Measurements from ENCODE around the gene AFDN.

Gene AFDN

DNA sequence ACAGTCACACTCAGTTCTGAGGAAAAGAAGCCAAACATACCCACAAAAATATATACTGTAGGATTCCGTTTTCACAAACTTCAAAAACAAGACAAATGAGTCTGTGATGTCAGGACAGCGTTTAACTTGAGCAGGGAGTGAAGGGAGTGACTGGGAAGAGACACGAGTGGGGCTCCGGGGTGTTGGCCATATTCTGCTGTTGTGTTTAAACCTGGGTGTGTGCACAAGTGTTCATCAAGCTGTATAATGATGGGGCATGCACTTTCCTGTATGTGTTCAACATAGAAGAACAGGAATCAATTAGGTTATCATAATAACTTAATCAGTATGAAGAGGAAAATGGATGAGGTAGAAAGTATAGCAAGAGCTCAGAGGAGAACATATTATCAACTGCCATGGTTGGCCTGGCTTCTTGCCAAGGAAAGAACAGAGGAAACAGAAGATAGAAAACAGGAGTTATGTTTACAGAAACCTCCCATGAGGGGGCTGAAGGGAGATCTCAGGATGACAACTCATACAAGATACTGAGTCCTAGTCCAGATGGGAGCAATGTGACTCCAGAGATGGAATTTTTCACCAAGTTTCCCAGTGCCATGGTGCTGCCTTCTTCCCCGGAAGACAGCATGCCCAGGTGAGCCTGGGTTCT is 15.1 kb upstream of the AFDN start:
- no peaks in the 10 kb centered on the region for H3K36me3 ChIP-seq (replicated peaks; ENCODE audit: insufficient read depth, low read length)
- H3K27ac ChIP-seq (ENCODE audit: low read length): no peak overlapping the region
- no peaks in the 10 kb centered on the region for H3F3A ChIP-seq (ENCODE audit: insufficient read depth, low read length)
- H3K9me3 ChIP-seq (replicated peaks; ENCODE audit: insufficient read depth, low read length): no peaks in the 10 kb centered on the region
- H3K4me1 ChIP-seq (ENCODE audit: low read length): no peaks in the 10 kb centered on the region
- H3K4me3 ChIP-seq (ENCODE audit: low read length): no peak overlapping the region
- no peaks in the 10 kb centered on the region for H3K79me2 ChIP-seq (ENCODE audit: low read length)
- TF ChIP-seq, protein P1, sequence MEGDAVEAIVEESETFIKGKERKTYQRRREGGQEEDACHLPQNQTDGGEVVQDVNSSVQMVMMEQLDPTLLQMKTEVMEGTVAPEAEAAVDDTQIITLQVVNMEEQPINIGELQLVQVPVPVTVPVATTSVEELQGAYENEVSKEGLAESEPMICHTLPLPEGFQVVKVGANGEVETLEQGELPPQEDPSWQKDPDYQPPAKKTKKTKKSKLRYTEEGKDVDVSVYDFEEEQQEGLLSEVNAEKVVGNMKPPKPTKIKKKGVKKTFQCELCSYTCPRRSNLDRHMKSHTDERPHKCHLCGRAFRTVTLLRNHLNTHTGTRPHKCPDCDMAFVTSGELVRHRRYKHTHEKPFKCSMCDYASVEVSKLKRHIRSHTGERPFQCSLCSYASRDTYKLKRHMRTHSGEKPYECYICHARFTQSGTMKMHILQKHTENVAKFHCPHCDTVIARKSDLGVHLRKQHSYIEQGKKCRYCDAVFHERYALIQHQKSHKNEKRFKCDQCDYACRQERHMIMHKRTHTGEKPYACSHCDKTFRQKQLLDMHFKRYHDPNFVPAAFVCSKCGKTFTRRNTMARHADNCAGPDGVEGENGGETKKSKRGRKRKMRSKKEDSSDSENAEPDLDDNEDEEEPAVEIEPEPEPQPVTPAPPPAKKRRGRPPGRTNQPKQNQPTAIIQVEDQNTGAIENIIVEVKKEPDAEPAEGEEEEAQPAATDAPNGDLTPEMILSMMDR (IDR thresholded peaks at IDR 0.05; ENCODE audit: low read length): no peak
- no peak for TF ChIP-seq EZH2phosphoT487 (IDR thresholded peaks at IDR 0.05; ENCODE audit: low read length)
- no peak for TF ChIP-seq EZH2 (optimal IDR thresholded peaks at IDR 0.05; ENCODE audit: low read depth, low read length)
- no peak for DNase-seq
- no peak overlapping the region for H3K4me2 ChIP-seq (ENCODE audit: low read depth, low read length)
- H4K20me1 ChIP-seq (ENCODE audit: insufficient read depth, low read length): no peaks in the 10 kb centered on the region
- no peak overlapping the region for H3K9ac ChIP-seq (ENCODE audit: low read length)
- no peaks in the 10 kb centered on the region for H3K9me2 ChIP-seq (replicated peaks; ENCODE audit: insufficient read depth, low read length)
- no peaks in the 10 kb centered on the region; the same call in 1 of the 2 replicates for H3K27me3 ChIP-seq (replicated peaks; ENCODE audit: insufficient read depth, low read length)
- H2AFZ ChIP-seq (ENCODE audit: low read length): no peak overlapping the region

DNA sequence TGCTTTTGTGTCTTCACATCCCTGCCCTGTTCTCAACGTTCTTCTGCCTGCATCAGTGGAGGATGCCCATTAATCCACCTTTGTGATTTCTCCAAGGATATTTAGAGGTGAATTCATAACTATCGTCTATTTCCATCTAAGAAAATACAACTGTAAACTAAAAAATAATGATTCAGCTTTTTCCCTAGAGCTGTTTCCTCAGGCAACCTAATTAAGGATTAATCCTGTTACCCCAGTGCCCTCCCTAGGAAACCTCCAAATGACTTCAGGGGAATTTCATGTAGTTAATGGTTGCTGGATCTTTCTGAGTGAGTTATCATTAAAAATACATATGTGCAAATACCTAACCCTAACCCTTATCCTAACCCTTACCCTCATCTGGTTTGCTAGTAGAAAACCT is 14.6 kb upstream of the AFDN start:
- no peak overlapping the region for H3K27ac ChIP-seq (ENCODE audit: low read length)
- H3F3A ChIP-seq (ENCODE audit: insufficient read depth, low read length): no peaks in the 10 kb centered on the region
- H3K4me3 ChIP-seq (ENCODE audit: low read length): no peak overlapping the region
- H4K20me1 ChIP-seq (ENCODE audit: insufficient read depth, low read length): no peaks in the 10 kb centered on the region
- no peak for DNase-seq
- TF ChIP-seq EZH2 (optimal IDR thresholded peaks at IDR 0.05; ENCODE audit: low read depth, low read length) (no peak), EZH2phosphoT487 (IDR thresholded peaks at IDR 0.05; ENCODE audit: low read length) (no peak)
- TF ChIP-seq, protein P1 (IDR thresholded peaks at IDR 0.05; ENCODE audit: low read length): no peak
- H3K36me3 ChIP-seq (replicated peaks; ENCODE audit: insufficient read depth, low read length): no peaks in the 10 kb centered on the region
- no peak overlapping the region for H3K4me2 ChIP-seq (ENCODE audit: low read depth, low read length)
- H3K9me3 ChIP-seq (replicated peaks; ENCODE audit: insufficient read depth, low read length): no peaks in the 10 kb centered on the region
- no peaks in the 10 kb centered on the region; the same call in 1 of the 2 replicates for H3K27me3 ChIP-seq (replicated peaks; ENCODE audit: insufficient read depth, low read length)
- no peaks in the 10 kb centered on the region for H3K4me1 ChIP-seq (ENCODE audit: low read length)
- H3K9ac ChIP-seq (ENCODE audit: low read length): no peak overlapping the region
- no peak overlapping the region for H2AFZ ChIP-seq (ENCODE audit: low read length)
- H3K79me2 ChIP-seq (ENCODE audit: low read length): no peaks in the 10 kb centered on the region
- H3K9me2 ChIP-seq (replicated peaks; ENCODE audit: insufficient read depth, low read length): no peaks in the 10 kb centered on the region

DNA sequence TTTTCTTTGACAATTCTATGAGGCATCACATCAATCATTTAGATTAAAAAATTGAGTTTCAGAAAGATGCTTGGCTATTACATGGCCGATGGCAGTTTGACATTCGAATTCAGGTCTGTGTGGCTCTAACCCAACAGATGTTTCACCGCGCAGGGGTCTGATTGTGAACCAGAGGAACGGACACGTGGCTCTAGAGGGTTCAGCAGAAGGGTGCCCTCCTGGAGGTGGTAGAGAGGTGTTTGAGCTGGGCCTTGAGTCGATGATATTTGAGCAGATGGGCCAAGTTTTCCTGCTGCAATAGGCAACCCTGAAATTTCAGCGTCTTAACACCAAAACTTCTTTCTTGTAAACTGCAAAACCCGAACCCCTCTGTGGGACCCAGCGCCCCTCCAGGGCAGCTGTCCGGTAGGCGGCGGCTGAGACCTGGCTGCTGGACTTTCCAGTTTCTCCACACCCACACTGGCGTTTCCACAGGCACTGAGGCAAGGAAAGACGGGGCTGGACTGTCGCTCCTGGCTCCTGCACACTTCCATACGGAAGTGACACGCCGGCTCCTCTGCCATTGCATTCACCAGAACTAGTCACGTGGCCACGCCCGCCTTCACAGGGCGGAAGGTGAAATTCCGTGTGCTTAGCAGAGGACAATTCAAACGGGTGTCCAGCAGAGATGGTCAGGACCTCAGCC is 11.3 kb upstream of the AFDN start:
- H2AFZ ChIP-seq (ENCODE audit: low read length): no peak overlapping the region
- no peak overlapping the region for H3K4me2 ChIP-seq (ENCODE audit: low read depth, low read length)
- no peaks in the 10 kb centered on the region for H3K9me3 ChIP-seq (replicated peaks; ENCODE audit: insufficient read depth, low read length)
- no peak for DNase-seq
- H4K20me1 ChIP-seq (ENCODE audit: insufficient read depth, low read length): no peaks in the 10 kb centered on the region
- H3K4me1 ChIP-seq (ENCODE audit: low read length): no peaks in the 10 kb centered on the region
- H3K9ac ChIP-seq (ENCODE audit: low read length): no peak overlapping the region
- no peaks in the 10 kb centered on the region for H3K36me3 ChIP-seq (replicated peaks; ENCODE audit: insufficient read depth, low read length)
- H3K9me2 ChIP-seq (replicated peaks; ENCODE audit: insufficient read depth, low read length): no peaks in the 10 kb centered on the region
- H3K4me3 ChIP-seq (ENCODE audit: low read length): no peak overlapping the region
- H3F3A ChIP-seq (ENCODE audit: insufficient read depth, low read length): no peaks in the 10 kb centered on the region
- H3K27me3 ChIP-seq (replicated peaks; ENCODE audit: insufficient read depth, low read length): no peaks in the 10 kb centered on the region
- H3K79me2 ChIP-seq (ENCODE audit: low read length): no peaks in the 10 kb centered on the region
- H3K27ac ChIP-seq (ENCODE audit: low read length): no peak overlapping the region
- TF ChIP-seq EZH2phosphoT487 (IDR thresholded peaks at IDR 0.05; ENCODE audit: low read length) (no peak), EZH2 (optimal IDR thresholded peaks at IDR 0.05; ENCODE audit: low read depth, low read length) (no peak)
- TF ChIP-seq, protein P1 (IDR thresholded peaks at IDR 0.05; ENCODE audit: low read length): no peak

Measured in MM.1S (cell line).